Hepatocyte (in vitro differentiated cells): ENCODE data around the gene ADAMTSL3. TPM values are rescaled to one million over a fixed set of nuclear protein-coding genes. Genes with fewer than 3 reads are reported as not detected.
"Not testable (repeated sequence)": the region's sequence is repeated elsewhere in the genome, so short reads cannot be mapped to it uniquely, and the experiment has no call there.

Source experiments
- DNase-seq: peaks from one replicate; pipeline ENCODE4 v3.0.0-alpha.2; 2016; ENCODE audit warnings: low spot score
- H2AFZ ChIP-seq: fragments of 200-600 bp; sonication (generic); 2 replicates; pipeline ENCODE4 v1.6.0; 2016; ENCODE audit warnings: antibody characterized with exemption, mild to moderate bottlenecking
- H3K27ac ChIP-seq: fragments of 200-600 bp; sonication (generic); 2 replicates; pipeline ENCODE4 v1.5.1; 2016; ENCODE audit warnings: mild to moderate bottlenecking
- H3K27me3 ChIP-seq: fragments of 200-600 bp; sonication (generic); 2 replicates; pipeline ENCODE4 v1.6.1; 2016
- H3K36me3 ChIP-seq: fragments of 200-600 bp; sonication (generic); replicated peaks from 2 replicates; pipeline ENCODE4 v1.5.1; 2016; ENCODE audit warnings: low read depth; ENCODE audit not compliant: insufficient read depth
- H3K4me1 ChIP-seq: fragments of 200-600 bp; sonication (generic); 2 replicates; pipeline ENCODE4 v1.5.1; 2016; ENCODE audit warnings: mild to moderate bottlenecking, moderate library complexity; ENCODE audit not compliant: insufficient read depth
- H3K4me2 ChIP-seq: fragments of 200-600 bp; sonication (generic); 2 replicates; pipeline ENCODE4 v1.6.0; 2016
- H3K4me3 ChIP-seq: fragments of 200-600 bp; sonication (generic); 2 replicates; pipeline ENCODE4 v1.5.1; 2016; ENCODE audit warnings: mild to moderate bottlenecking
- H3K79me2 ChIP-seq: fragments of 200-600 bp; sonication (generic); 2 replicates; pipeline ENCODE4 v1.6.0; 2017; ENCODE audit warnings: mild to moderate bottlenecking
- H3K9me2 ChIP-seq: fragments of 200-600 bp; sonication (generic); replicated peaks from 2 replicates; pipeline ENCODE4 v1.6.0; 2017; ENCODE audit warnings: mild to moderate bottlenecking; ENCODE audit not compliant: insufficient read depth
- H3K9me3 ChIP-seq: fragments of 200-600 bp; sonication (generic); 2 replicates; pipeline ENCODE4 v1.5.1; 2016; ENCODE audit warnings: low read depth, mild to moderate bottlenecking
- H4K20me1 ChIP-seq: fragments of 200-600 bp; sonication (generic); 2 replicates; pipeline ENCODE4 v1.6.0; 2016; ENCODE audit warnings: mild to moderate bottlenecking; ENCODE audit not compliant: insufficient read depth, poor library complexity, severe bottlenecking
- CTCF ChIP-seq: fragments of 200-600 bp; sonication (generic); IDR thresholded peaks from 2 replicates; pipeline ENCODE4 v1.5.1; 2016; ENCODE audit warnings: antibody characterized with exemption, mild to moderate bottlenecking; ENCODE audit not compliant: poor library complexity
- EZH2 ChIP-seq: fragments of 200-600 bp; sonication (generic); IDR thresholded peaks from 2 replicates; pipeline ENCODE4 v1.6.1; 2016; ENCODE audit warnings: antibody characterized with exemption, mild to moderate bottlenecking, borderline replicate concordance
- EZH2phosphoT487 ChIP-seq: fragments of 200-600 bp; sonication (generic); IDR thresholded peaks from one replicate; pipeline ENCODE4 v1.6.1; 2018; ENCODE audit warnings: antibody characterized with exemption, mild to moderate bottlenecking, low read depth, moderate library complexity; ENCODE audit not compliant: unreplicated experiment, severe bottlenecking
- WGBS: methylation state at CpG from one replicate; pipeline ENCODE4 v1.1.6; 2016; ENCODE audit warnings: low lambda C conversion rate; ENCODE audit errors: missing lambda C conversion rate; 5-methylcytosine and 5-hydroxymethylcytosine counted together
- polyA plus RNA-seq: library from polyadenylated mRNA; unstranded; fragments of >200 nt; fragmentation: Nextera tagmentation; extraction: Ambion mirVana; gene quantifications from 2 replicates; pipeline ENCODE4 v1.2.1, GENCODE V29; 2016
- small RNA-seq: library from RNA; depleted of rRNA; stranded (forward); fragments of <200 nt; gene quantifications from one replicate; pipeline ENCODE3, GENCODE V24; 2014
- total RNA-seq: library from RNA; depleted of rRNA; stranded (reverse); fragments of >200 nt; gene quantifications from 2 replicates; pipeline ENCODE4 v1.2.3, GENCODE V29; 2014

The ADAMTSL3 gene
- total and polyA plus RNA-seq, 2 experiments from 2014 or later = 5.0 to 5.2 TPM

GRCh38 chr15:84082739-84083138, 428.8 kb downstream of the ADAMTSL3 start:
- TF ChIP-seq EZH2phosphoT487 = no peak
- no peak for TF ChIP-seq EZH2
- no peak for TF ChIP-seq CTCF
- H3K4me1 ChIP-seq = no peaks in the 10 kb centered on the region
- no peaks in the 10 kb centered on the region for H3K79me2 ChIP-seq
- peaks cover 30% of the 10 kb centered on the region for H3K27me3 ChIP-seq
- H3K4me3 ChIP-seq = no peak overlapping the region
- H4K20me1 ChIP-seq = no peaks in the 10 kb centered on the region
- WGBS = 72% methylated on average over 2 of the region's 2 CpGs
- no peak for DNase-seq
- no peaks in the 10 kb centered on the region for H3K36me3 ChIP-seq
- H3K9me2 ChIP-seq = no peaks in the 10 kb centered on the region
- H3K27ac ChIP-seq = no peak overlapping the region
- no peaks in the 10 kb centered on the region for H3K9me3 ChIP-seq
- H2AFZ ChIP-seq = no peak overlapping the region
- no peak overlapping the region for H3K4me2 ChIP-seq

- H3K4me2 ChIP-seq, H3K36me3 ChIP-seq, DNase-seq, H3K4me1 ChIP-seq, H3K4me3 ChIP-seq, H3K27ac ChIP-seq, H4K20me1 ChIP-seq, H2AFZ ChIP-seq, H3K79me2 ChIP-seq, H3K9me3 ChIP-seq, H3K9me2 ChIP-seq: not testable (repeated sequence)
- whole genome bisulfite sequencing = 81% methylated on average over 3 of the region's 3 CpGs
- peaks cover 15% of the 10 kb centered on the region for H3K27me3 ChIP-seq
Measured at GRCh38 chr15:84086071-84086470, 432.1 kb downstream of the ADAMTSL3 start.

Small RNA genes within 50 kb of the gene (small RNA-seq; reads per million reads assigned to genes)
- not detected for gene RNU6-1339P
- gene RNU6-401P = not detected

Other genes starting within 250 kb of the ADAMTSL3 start
- 8.7 and 13.9 TPM in 2 replicates for gene SH3GL3, start 206.8 kb upstream of the ADAMTSL3 start, total RNA-seq
- 11.1 and 16.6 TPM in 2 replicates for gene SH3GL3, start 206.8 kb upstream of the ADAMTSL3 start, polyA plus RNA-seq